GM13976 (cell line): ENCODE measurements around the gene TTC5.
"Not testable (repeated sequence)": the region's sequence is repeated elsewhere in the genome, so short reads cannot be mapped to it uniquely, and the experiment has no call there.

Experiments
- DNase-seq: peaks from one replicate; pipeline ENCODE4 v3.0.0; 2012; ENCODE audit warnings: low spot score
- in situ Hi-C: fragments of 300-500 bp; cut with MboI; formaldehyde crosslinking; loops from one replicate; pipeline ENCODE4 v1.12.0; 2022; ENCODE audit warnings: low sequenced_read_pairs, mixed read lengths, inconsistent platforms; ENCODE audit not compliant: unreplicated experiment
- TF ChIP-seq, protein P1 (sequence below): IDR thresholded peaks from 2 replicates; pipeline ENCODE4 v1.5.1; 2012; ENCODE audit warnings: borderline replicate concordance, mild to moderate bottlenecking; ENCODE audit not compliant: insufficient read depth; ENCODE audit errors: extremely low read depth, missing control alignments, control extremely low read depth

The TTC5 gene

DNA sequence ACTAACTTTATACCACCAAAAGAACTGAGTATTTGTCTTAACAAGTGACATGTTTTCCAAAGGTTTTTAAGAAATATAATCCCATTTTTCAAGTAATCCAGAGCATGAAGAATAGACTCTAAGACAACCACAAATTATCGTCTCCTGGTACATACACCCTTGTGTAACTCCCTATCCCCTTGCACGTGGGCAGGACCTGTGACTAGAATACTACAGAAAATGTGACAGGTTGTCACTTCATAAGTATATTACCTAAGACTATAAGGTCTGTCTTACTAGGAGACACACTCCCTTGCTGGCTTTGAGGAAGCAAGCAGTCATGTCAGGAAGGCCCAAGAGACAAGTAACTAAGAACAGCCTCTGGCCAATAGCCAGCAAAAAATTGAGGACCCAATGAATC, 8.3 kb upstream of the TTC5 start:
- in situ Hi-C loops: no loop called here
- TF ChIP-seq, protein P1, sequence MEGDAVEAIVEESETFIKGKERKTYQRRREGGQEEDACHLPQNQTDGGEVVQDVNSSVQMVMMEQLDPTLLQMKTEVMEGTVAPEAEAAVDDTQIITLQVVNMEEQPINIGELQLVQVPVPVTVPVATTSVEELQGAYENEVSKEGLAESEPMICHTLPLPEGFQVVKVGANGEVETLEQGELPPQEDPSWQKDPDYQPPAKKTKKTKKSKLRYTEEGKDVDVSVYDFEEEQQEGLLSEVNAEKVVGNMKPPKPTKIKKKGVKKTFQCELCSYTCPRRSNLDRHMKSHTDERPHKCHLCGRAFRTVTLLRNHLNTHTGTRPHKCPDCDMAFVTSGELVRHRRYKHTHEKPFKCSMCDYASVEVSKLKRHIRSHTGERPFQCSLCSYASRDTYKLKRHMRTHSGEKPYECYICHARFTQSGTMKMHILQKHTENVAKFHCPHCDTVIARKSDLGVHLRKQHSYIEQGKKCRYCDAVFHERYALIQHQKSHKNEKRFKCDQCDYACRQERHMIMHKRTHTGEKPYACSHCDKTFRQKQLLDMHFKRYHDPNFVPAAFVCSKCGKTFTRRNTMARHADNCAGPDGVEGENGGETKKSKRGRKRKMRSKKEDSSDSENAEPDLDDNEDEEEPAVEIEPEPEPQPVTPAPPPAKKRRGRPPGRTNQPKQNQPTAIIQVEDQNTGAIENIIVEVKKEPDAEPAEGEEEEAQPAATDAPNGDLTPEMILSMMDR: no peak

GRCh38 chr14:20306079-20306423, 300 bp upstream of the TTC5 start:
- in situ Hi-C loops: no loop called here
- DNase-seq: no peak

More for the DNA sequence above, 8.3 kb upstream of the TTC5 start:
- no peak for DNase-seq

DNA sequence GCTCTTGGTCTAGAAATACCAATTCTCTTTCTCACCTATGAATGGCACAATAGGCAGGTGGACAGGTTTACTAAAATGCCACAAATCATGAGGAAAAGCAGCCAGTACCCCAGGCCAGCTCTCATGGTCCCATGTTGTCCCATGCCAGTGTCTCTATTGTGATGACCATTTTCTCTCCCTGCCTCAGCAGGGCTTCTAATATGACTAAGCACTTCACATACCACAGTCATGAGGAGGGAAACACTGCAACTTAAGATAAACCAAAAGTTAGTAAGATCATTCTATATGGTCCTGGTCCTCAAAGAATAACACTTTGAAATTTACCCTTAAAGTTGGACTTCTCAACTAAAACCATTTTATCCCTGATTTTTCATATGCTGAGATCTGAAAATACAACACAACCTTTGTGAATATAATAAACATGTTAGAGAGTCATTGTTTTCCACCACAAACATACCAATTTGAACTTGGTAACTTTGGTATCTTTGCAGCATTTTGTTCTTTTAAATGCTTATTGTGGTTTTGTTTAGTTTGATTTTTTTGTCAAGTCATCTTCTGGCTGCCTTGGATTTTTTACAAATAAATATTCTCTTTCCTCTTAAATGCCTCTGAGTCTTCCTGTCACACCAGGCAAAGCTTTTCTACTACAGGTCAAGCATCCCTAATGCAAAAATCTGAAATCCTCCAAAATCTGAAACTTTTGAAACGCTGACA, 3.6 kb downstream of the TTC5 start:
- in situ Hi-C loops: no loop called here
- DNase-seq: no peak
- TF ChIP-seq, protein P1: no peak

More at GRCh38 chr14:20306079-20306423, 300 bp upstream of the TTC5 start:
- TF ChIP-seq, protein P1: no peak

DNA sequence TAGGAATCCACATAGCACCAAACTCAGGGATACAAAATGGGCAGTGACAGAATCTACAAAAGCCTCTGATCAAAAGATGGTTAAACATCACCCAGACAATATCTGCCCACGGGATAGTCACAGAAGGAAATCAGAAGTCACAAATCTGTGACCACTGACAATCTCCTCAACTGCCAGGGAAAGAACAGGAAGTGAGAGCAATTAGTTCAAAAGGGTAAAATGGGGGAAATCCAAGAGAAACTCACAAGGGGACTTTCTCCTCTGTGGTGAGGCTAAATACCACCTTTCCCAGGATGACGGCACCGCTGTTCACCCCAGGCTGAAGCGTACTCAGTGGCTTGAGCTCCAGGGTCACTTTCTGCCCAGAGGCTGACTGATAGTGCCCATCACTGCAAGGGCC, 10.7 kb downstream of the TTC5 start:
- DNase-seq: peak; percentile 30
- in situ Hi-C loops: no loop called here
- TF ChIP-seq, protein P1: no peak

GRCh38 chr14:20294636-20295035, 11.1 kb downstream of the TTC5 start:
- no peak for DNase-seq
- in situ Hi-C loops: no loop called here
- TF ChIP-seq, protein P1: no peak

DNA sequence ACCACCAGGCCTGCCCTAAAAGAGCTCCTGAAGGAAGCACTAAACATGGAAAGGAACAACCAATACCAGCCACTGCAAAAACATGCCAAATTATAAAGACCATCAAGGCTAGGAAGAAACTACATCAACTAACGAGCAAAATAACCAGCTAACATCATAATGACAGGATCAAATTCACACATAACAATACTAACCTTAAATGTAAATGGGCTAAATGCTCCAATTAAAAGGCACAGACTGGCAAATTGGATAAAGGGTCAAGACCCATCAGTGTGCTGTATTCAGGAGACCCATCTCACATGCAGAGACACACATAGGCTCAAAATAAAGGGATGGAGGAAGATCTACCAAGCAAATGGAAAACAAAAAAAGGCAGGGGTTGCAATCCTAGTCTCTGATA, 23.8 kb downstream of the TTC5 start:
- in situ Hi-C loops, DNase-seq: not testable (repeated sequence)

DNA sequence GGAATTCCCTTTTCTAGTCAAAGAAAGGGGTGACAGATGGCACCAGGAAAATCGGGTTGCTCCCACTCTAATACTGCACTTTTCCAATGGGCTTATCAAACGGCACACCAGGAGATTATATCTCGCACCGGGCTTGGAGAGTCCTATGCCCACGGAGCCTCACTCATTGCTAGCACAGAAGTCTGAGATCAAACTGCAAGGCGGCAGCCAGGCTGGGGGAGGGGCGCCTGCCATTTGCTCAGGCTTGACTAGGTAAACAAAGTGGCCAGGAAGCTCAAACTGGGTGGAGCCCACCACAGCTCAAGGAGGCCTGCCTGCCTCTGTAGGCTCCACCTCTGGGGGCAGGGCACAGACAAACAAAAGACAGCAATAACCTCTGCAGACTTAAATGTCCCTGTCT, 25.5 kb downstream of the TTC5 start:
- DNase-seq, in situ Hi-C loops: not testable (repeated sequence)

GRCh38 chr14:20278414-20278813, 27.3 kb downstream of the TTC5 start:
- in situ Hi-C loops: no loop called here
- TF ChIP-seq, protein P1: no peak
- DNase-seq: no peak
